HG03060 (cell line): ENCODE measurements around the gene KLF17.

Experiments
- ATAC-seq: cut with Tn5 transposase; IDR thresholded peaks from one replicate; pipeline ENCODE4 v1.9.1; 2021; ENCODE audit warnings: low read depth, moderate number of reproducible peaks; ENCODE audit not compliant: unreplicated experiment

Gene KLF17

DNA sequence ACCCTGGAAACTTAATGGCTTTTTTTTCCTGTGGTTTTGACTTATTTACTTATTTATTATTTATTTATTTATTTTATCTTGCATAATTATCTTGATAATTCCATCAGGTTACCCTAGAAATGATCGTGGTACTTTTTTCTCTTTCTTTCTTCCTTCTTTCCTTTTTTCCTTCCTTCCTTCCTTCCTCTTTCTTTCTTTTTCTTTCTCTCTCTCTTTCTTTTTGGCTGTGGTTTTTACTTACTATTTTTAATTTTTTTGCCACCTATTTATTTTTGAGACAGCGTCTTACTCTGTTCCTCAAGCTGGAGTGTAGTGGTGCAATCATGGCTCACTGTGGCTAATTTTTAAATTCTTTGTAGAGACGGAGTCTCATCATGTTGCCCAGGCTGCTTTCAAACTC lies 29.0 kb downstream of the KLF17 start:
- no peak for ATAC-seq

DNA sequence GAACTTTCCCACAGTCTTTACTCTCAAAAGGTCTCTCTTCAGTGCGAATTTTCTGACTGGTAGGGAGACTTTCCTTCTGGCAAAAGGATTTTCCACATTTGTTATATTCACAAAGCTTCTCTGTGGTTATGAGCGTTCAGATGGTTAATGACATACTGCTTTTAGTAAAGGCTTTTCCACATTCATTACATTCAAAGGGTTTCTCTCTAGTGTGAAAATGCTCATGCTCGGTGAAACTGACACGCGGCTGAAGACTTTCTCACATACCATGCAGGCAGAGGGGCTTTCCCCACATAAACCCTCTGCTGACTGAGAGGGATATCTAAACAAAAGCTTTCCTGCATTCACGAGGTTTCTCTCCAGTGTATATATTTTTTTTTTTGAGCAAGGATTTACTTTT lies 32.7 kb downstream of the KLF17 start:
- no peak for ATAC-seq

DNA sequence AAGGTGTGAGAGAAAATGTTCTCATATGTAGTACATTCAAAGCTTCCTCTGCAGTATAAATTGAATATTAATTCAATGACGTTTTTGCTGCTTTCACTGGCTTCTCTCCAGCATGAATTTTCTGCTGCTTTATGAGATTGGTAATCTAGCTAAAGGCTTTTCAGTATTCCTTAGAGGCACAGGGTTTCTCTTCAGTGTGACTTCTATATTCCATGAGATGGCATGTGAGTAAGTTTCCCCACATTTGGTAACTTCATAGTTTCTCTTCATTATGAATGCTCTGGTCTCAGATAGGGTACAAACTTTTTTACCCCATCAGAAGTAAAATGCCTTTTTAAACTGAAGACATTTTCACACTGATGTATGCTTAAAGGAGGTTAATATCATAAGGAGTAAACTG lies 33.2 kb downstream of the KLF17 start:
- no peak for ATAC-seq

DNA sequence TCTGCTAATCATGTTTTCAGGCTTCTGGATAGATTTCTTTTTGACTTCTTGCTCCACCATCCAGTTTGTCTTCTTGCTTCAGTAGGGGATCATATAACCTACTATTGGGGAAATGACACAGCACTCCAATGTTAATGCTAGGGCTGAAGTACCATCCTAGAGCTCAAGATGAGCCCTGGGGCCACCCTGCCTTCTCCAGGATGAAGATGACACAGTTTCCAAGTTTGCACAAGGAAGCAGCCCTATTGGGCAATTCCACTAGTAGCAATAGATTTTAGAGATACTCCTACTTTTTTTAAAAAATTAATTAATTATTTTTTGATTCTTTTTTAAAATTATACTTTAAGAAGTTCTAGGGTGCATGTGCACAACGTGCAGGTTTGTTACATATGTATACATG lies 34.1 kb downstream of the KLF17 start:
- no peak for ATAC-seq

DNA sequence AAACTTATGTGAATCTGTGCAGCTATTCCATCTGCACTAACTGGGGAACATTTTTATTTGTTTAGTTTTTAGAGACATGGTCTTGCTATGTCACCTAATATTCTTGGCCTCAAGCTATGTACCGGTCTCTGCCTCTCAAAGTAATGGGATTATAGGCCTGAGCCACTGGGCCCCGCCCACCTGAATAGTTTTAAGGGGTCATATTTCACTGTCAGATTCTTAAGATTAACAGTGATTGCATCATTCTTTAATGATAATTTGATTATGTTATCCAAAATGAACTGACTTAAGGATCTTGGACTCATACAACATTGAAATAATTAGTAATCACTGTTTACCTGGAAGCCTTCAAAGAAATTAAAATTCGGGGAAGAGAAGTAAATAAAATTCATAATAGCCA lies 35.4 kb downstream of the KLF17 start:
- no peak for ATAC-seq

DNA sequence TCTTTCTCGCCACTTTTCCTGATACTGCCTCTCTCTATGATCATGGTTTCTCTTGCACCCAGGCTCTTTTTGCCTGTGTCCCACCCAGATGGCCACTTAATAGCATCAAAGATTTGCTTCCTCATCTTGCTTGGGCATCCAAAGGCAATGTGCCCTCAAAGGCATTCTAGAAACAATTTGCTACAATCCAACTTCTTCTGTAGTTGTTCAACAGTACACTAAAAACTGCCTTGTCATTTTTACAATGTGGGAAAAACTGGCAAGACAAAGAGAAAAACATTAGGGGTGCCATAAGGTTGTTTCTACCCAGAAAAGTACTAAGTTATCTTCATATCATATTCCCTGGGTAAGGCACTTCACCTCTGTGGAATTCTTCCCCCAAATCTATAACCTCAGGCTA lies 39.3 kb downstream of the KLF17 start:
- ATAC-seq, result no peak

DNA sequence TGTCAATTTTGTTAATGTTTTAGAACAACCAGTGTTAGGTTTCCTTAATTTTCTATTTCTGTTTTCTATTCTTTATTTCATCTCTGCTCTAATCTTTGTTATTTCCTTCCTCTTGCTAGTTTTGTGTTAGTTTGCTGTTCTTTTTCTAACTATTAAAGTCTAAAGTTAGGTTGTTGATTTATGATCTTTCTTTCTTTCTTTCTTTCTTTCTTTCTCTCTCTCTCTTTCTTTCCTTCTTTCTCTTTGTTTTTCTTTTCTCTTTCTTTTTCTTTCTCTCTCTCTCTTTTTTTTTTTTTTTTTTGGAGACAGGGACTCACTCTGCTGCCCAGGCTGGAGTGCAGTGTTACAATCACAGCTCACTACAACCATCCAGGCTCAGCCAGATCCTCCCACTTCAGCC lies 40.2 kb downstream of the KLF17 start:
- ATAC-seq, result no peak

DNA sequence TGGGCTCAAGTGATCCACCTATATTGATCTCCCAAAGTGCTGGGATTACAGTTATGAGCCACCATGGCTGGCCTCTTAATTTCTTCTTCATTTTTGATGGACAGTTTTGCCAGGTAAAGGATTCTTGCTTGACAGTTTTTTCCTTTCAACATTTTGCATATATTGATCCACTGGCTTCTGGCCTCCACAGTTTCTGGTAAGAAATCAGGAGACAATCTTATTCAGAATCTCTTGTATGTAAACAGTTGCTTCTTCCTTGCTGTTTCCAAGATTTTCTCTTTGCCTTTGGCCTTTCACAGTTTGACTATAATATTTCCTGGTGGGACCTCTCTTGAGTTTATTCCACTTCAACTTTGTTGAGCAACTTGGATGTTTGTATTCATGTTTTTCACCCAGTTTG lies 42.9 kb downstream of the KLF17 start:
- ATAC-seq, result no peak

DNA sequence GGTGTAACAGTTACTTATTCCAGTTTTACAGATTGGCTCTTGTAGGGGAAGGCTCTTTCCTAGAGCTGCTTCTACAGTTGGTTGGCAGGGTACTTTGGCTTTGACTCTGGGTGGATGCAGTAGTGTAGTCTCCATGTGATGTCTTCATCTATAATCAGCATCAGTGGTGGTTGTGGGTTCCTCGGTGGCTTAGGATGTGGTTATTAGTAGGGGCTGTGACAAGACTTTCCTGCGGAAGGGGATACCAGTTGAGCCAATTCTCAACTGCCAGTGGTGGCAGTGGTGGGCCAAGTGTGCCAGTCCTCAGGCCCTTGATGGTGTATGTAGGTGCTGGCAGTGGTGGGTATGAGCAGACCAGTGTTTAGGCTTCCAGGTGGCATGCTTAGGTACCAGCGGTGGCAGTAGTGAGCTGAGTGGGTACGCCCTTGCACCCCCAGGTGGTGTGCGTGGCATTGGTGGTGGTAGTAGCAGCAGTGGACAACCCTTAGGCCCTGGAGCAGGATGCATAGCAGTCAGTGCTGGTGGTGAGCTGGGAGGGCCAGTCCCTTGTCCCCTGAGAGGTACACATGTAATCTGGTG lies 50.0 kb downstream of the KLF17 start:
- ATAC-seq, result no peak

DNA sequence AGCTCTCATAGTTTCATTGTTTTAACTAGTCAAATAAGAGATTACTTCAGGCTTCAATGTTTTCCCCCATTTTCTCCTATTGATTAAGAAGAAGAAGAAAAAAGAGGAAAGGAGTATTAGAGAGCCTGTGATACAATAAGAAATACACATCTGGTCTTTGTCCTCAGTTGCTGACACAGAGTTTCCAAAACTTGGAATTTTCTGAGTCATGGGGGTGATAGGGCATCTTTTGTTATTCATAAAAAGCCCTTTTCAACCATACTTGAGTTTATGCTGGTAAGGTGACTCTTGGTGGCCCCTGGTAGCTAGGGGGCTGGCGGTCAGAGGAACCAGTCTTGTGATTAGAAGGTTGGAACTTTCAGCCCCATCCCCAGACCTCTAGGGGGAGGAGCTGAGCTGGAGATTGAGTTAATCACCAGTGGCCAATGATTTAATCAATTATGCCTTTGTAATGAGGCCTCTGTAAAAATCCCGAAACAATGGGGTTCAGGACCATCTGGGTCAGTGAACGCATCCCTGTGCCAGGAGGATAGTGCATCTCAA lies 51.7 kb downstream of the KLF17 start:
- ATAC-seq, result no peak

DNA sequence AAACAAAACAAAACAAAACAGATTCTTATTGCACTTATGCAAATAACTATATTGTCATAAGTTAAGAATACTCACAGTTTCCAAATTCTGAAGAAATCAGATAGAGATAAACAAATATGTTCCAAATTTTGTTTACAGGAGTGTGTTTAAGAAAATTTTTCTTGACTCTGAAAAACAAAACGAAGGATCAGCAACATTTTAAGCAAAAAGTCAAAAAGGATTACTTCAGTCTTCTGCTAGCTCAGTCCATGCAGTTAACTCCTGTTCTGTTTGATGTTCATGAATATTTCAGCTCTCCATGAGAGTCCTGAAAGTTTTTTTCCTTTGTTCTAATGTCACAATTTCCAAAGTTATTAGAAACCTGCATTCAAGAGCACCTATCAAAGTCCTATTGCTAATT lies 56.0 kb downstream of the KLF17 start:
- no peak for ATAC-seq
